ENCODE results near the gene KRI1.
A peak's percentile ranks its signal among the peaks of the same experiment; 100 is the strongest.
"Not testable (repeated sequence)": the region's sequence is repeated elsewhere in the genome, so short reads cannot be mapped to it uniquely, and the experiment has no call there.

The KRI1 gene

DNA sequence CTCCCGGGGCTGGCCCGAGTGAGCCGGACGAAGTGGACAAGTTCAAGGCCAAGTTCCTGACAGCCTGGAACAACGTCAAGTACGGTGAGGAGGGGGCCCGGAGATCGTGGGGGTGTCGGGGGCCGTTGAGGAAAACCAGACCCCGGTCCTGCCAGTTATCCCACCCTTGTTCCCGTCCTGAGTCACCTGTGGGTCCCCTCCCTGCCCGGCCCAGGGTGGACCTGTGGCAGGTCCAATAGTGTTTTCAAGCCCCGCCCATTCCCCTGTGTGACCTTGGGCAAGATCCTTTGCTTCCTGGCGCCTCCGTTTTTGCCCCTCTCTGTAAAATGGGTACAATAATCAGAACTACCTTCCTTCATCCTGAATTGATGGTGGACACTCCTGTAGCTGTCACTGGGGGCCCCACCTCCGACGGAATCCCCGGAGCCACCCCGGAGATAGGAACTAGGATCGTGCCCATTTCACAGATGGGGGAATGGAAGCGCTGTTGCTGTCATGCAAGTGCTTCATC, 21.5 kb downstream of the KRI1 start:
- H3K9me3 ChIP-seq (ENCODE audit: low read length), result no peaks in the 10 kb centered on the region
- peak overlapping the region; percentile 83 to 97 for H3K4me3 ChIP-seq (ENCODE audit: low read depth in 1 of 2, low read length in 2 of 2)
- H3K36me3 ChIP-seq (ENCODE audit: insufficient read depth, low read length), result peaks cover 15% of the 10 kb centered on the region
- peak overlapping the region; percentile 90 for H3K27ac ChIP-seq (ENCODE audit: low read depth, low read length)
- H3K9ac ChIP-seq (ENCODE audit: low read length), result peak overlapping the region; percentile 50
- no peaks in the 10 kb centered on the region for H3K27me3 ChIP-seq (ENCODE audit: control insufficient read depth in 1 of 2, insufficient read depth in 2 of 2, low read length in 2 of 2)
- H3K4me1 ChIP-seq (ENCODE audit: insufficient read depth, low read length), result peaks cover 16% of the 10 kb centered on the region

DNA sequence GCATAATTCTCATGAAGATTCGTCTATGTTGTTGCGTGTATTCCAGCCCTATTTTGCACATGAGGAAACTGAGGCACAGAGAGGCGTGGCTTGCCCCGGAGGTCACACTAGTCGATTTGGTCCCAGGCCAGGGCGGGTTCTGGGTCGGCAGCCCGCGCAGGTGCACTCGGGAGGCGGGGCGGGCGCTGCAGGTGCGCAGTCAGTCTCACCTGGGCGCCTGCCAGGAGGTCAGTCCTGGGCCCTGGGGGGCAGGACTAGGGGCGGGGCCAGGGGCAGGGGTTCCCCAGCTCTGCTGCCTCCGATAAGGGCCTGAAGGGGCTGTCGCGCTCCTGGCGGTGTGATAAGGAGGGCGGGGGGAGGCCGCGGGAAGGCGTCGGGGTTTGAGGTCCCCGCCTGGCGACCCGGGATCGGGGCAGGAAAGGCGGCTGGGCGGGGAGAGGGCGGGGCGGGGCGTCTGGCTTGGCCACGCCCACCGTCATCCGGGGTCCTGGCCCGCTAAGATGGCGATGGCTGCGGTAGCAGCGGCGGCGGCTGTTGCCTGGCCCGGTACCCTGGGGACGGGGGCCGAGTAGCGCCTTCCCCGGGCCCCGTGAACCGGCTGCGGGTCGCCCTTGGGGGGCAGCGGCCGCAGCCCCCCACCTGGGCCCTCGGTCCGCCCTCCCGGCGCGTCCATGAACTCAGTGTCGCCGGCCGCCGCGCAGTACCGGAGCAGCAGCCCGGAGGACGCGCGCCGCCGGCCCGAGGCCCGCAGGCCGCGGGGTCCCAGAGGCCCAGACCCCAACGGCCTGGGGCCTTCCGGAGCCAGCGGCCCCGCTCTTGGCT, 22.2 kb downstream of the KRI1 start, which contains the start of gene ATG4D:
ATG4D (plus strand) TSS at position 485 of the 822 bp plus-strand sequence; CDS start at position 672, 187 bp downstream.
- H3K4me3 ChIP-seq (ENCODE audit: low read depth in 1 of 2, low read length in 2 of 2), result peak within 1 kb of the TSS; percentile 83 to 97
- H3K36me3 ChIP-seq (ENCODE audit: insufficient read depth, low read length), result peaks cover 10% of the 10 kb centered on the region
- H3K9ac ChIP-seq (ENCODE audit: low read length), result peak within 1 kb of the TSS; percentile 50
- no peaks in the 10 kb centered on the region for H3K9me3 ChIP-seq (ENCODE audit: low read length)
- H3K27ac ChIP-seq (ENCODE audit: low read depth, low read length), result peak within 1 kb of the TSS; percentile 90
- peaks cover 16% of the 10 kb centered on the region for H3K4me1 ChIP-seq (ENCODE audit: insufficient read depth, low read length)
- H3K27me3 ChIP-seq (ENCODE audit: control insufficient read depth in 1 of 2, insufficient read depth in 2 of 2, low read length in 2 of 2), result no peaks in the 10 kb centered on the region

GRCh38 chr19:10543059-10543419, 22.8 kb downstream of the KRI1 start:
- H3K36me3 ChIP-seq (ENCODE audit: insufficient read depth, low read length), result peaks cover 4% of the 10 kb centered on the region
- no peaks in the 10 kb centered on the region for H3K27me3 ChIP-seq (ENCODE audit: control insufficient read depth in 1 of 2, insufficient read depth in 2 of 2, low read length in 2 of 2)
- H3K4me1 ChIP-seq (ENCODE audit: insufficient read depth, low read length), result peaks cover 16% of the 10 kb centered on the region
- no peaks in the 10 kb centered on the region for H3K9me3 ChIP-seq (ENCODE audit: low read length)
- no peak overlapping the region for H3K9ac ChIP-seq (ENCODE audit: low read length)
- no peak overlapping the region for H3K27ac ChIP-seq (ENCODE audit: low read depth, low read length)
- H3K4me3 ChIP-seq (ENCODE audit: low read depth in 1 of 2, low read length in 2 of 2), result peak overlapping the region; percentile 83 to 97

DNA sequence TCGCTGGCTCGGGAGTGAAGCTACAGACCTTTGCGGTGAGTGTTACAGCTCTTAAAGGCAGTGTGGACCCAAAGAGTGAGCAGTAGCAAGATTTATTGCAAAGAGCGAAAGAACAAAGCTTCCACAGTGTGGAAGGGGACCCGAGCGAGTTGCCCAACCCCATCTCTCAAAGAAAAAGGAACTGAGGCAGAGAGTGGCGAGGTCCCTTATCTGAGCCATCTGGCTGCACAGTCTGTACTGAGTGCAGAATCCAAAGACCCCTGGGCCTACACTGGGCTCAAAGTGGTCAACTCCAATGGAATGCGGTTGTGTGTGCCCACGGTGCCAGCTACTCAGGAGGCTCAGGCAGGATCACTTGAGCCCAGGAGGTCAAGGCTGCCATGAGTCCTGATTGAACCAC, 26.8 kb downstream of the KRI1 start:
- H3K9me3 ChIP-seq (ENCODE audit: low read length); H3K27ac ChIP-seq (ENCODE audit: low read depth, low read length); H3K9ac ChIP-seq (ENCODE audit: low read length); H3K36me3 ChIP-seq (ENCODE audit: insufficient read depth, low read length); H3K4me3 ChIP-seq (ENCODE audit: low read depth in 1 of 2, low read length in 2 of 2); H3K27me3 ChIP-seq (ENCODE audit: control insufficient read depth in 1 of 2, insufficient read depth in 2 of 2, low read length in 2 of 2); H3K4me1 ChIP-seq (ENCODE audit: insufficient read depth, low read length): not testable (repeated sequence)

GRCh38 chr19:10538204-10538983, 27.4 kb downstream of the KRI1 start:
- H3K4me1 ChIP-seq (ENCODE audit: insufficient read depth, low read length), result peaks cover 5% of the 10 kb centered on the region
- H3K9me3 ChIP-seq (ENCODE audit: low read length), result no peaks in the 10 kb centered on the region
- no peak overlapping the region for H3K9ac ChIP-seq (ENCODE audit: low read length)
- H3K36me3 ChIP-seq (ENCODE audit: insufficient read depth, low read length), result no peaks in the 10 kb centered on the region
- no peaks in the 10 kb centered on the region for H3K27me3 ChIP-seq (ENCODE audit: control insufficient read depth in 1 of 2, insufficient read depth in 2 of 2, low read length in 2 of 2)
- no peak overlapping the region for H3K4me3 ChIP-seq (ENCODE audit: low read depth in 1 of 2, low read length in 2 of 2)
- H3K27ac ChIP-seq (ENCODE audit: low read depth, low read length), result no peak overlapping the region

DNA sequence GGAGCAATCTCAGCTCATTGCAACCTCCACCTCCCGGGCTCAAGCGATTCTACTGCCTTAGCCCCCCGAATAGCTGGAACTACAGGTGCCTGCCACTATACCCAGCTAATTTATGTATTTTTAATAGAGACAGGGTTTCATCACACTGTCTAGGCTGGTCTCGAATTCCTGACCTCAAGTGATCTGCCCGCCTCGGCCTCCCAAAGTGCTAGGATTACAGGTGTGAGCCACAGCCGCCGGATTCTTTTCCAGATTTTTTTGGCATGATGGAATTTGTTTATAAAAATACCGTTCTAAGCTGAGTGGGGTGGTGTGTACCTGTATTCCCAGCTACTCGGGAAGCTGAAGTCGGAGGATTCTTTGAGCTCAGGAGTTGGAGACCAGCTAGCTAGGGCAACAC, 28.1 kb downstream of the KRI1 start:
- no peaks in the 10 kb centered on the region for H3K4me1 ChIP-seq (ENCODE audit: insufficient read depth, low read length)
- no peaks in the 10 kb centered on the region for H3K9me3 ChIP-seq (ENCODE audit: low read length)
- H3K27me3 ChIP-seq (ENCODE audit: control insufficient read depth in 1 of 2, insufficient read depth in 2 of 2, low read length in 2 of 2), result no peaks in the 10 kb centered on the region

DNA sequence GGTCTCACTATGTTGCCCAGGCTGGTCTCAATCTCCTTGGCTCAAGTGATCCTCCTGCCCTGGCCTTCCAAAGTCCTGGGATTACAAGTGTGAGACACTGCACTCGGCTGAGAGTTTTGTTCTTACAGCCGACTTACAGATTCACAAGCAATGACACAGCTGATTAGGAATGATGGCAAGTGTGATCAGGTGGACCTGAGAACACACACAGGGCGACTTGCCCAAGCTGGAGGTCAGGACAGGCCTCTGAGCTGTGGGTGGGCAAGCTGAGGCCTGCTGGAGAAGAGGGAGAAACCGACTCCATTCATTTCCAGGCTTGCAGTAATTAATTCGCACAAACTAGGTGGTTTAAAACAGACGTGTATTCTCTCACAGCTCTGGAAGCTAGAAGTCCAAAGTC, 30.2 kb downstream of the KRI1 start:
- no peak overlapping the region for H3K27ac ChIP-seq (ENCODE audit: low read depth, low read length)
- no peak overlapping the region for H3K9ac ChIP-seq (ENCODE audit: low read length)
- no peaks in the 10 kb centered on the region for H3K9me3 ChIP-seq (ENCODE audit: low read length)
- H3K4me1 ChIP-seq (ENCODE audit: insufficient read depth, low read length), result no peaks in the 10 kb centered on the region
- no peaks in the 10 kb centered on the region for H3K36me3 ChIP-seq (ENCODE audit: insufficient read depth, low read length)
- H3K27me3 ChIP-seq (ENCODE audit: control insufficient read depth in 1 of 2, insufficient read depth in 2 of 2, low read length in 2 of 2), result no peaks in the 10 kb centered on the region
- no peak overlapping the region for H3K4me3 ChIP-seq (ENCODE audit: low read depth in 1 of 2, low read length in 2 of 2)

More for the DNA sequence above, 28.1 kb downstream of the KRI1 start:
- Histone ChIP-seq H3K9ac (ENCODE audit: low read length) (no peak overlapping the region), H3K36me3 (ENCODE audit: insufficient read depth, low read length) (no peaks in the 10 kb centered on the region), H3K27ac (ENCODE audit: low read depth, low read length) (no peak overlapping the region), H3K4me3 (ENCODE audit: low read depth in 1 of 2, low read length in 2 of 2) (no peak overlapping the region)

GRCh38 chr19:10533646-10534386, 32.0 kb downstream of the KRI1 start:
- Histone ChIP-seq H3K4me3 (ENCODE audit: low read depth in 1 of 2, low read length in 2 of 2) (no peak overlapping the region), H3K4me1 (ENCODE audit: insufficient read depth, low read length) (no peaks in the 10 kb centered on the region), H3K27ac (ENCODE audit: low read depth, low read length) (no peak overlapping the region), H3K27me3 (ENCODE audit: control insufficient read depth in 1 of 2, insufficient read depth in 2 of 2, low read length in 2 of 2) (no peaks in the 10 kb centered on the region), H3K36me3 (ENCODE audit: insufficient read depth, low read length) (no peaks in the 10 kb centered on the region), H3K9me3 (ENCODE audit: low read length) (no peaks in the 10 kb centered on the region), H3K9ac (ENCODE audit: low read length) (no peak overlapping the region)

DNA sequence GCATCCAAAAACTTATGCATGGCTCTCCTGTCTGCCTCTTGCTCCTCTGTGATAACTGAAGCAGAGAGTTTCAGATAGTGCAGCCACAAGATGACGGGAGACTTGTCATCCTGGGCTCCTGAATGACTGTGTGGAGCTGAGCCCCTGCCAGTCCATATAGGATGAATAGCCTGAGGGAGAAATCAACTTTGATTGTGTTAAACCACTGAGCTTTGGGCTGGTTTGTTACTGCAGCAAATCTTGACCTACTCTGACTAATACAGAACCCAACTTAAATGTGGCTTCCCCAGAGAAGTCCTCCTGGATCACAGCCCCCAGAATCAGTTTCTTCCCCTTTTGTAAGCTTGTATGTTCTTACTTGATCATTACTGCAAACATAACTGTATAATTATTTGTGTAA, 33.4 kb downstream of the KRI1 start:
- H3K4me1 ChIP-seq (ENCODE audit: insufficient read depth, low read length), result no peaks in the 10 kb centered on the region
- no peaks in the 10 kb centered on the region for H3K27me3 ChIP-seq (ENCODE audit: control insufficient read depth in 1 of 2, insufficient read depth in 2 of 2, low read length in 2 of 2)
- H3K9me3 ChIP-seq (ENCODE audit: low read length), result no peaks in the 10 kb centered on the region
- H3K9ac ChIP-seq (ENCODE audit: low read length), result no peak overlapping the region
- no peak overlapping the region for H3K4me3 ChIP-seq (ENCODE audit: low read depth in 1 of 2, low read length in 2 of 2)
- H3K36me3 ChIP-seq (ENCODE audit: insufficient read depth, low read length), result no peaks in the 10 kb centered on the region
- no peak overlapping the region for H3K27ac ChIP-seq (ENCODE audit: low read depth, low read length)

GRCh38 chr19:10526887-10527286, 38.9 kb downstream of the KRI1 start:
- H3K27ac ChIP-seq (ENCODE audit: low read depth, low read length); H3K9ac ChIP-seq (ENCODE audit: low read length); H3K36me3 ChIP-seq (ENCODE audit: insufficient read depth, low read length): not testable (repeated sequence)

DNA sequence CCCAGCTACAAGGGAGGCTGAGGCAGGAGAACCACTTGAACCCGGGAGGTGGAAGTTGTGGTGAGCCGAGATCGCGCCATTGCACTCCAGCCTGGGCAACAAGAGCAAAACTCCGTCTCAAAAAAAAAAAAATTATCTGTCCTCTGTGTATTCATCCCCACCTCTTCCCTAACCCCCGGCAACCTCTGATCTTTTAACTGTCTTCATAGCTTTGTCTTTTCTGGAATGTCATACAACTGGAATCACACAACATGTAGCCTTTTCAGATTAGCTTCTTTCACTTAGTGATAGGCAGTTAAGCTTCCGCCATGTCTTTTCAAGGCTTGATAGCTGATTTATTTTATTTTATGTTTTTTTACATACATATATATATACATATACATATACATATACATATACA, 40.2 kb downstream of the KRI1 start:
- Histone ChIP-seq H3K36me3 (ENCODE audit: insufficient read depth, low read length) (no peaks in the 10 kb centered on the region), H3K9ac (ENCODE audit: low read length) (no peak overlapping the region), H3K27ac (ENCODE audit: low read depth, low read length) (no peak overlapping the region), H3K4me3 (ENCODE audit: low read depth in 1 of 2, low read length in 2 of 2) (no peak overlapping the region), H3K27me3 (ENCODE audit: control insufficient read depth in 1 of 2, insufficient read depth in 2 of 2, low read length in 2 of 2) (no peaks in the 10 kb centered on the region), H3K9me3 (ENCODE audit: low read length) (no peaks in the 10 kb centered on the region), H3K4me1 (ENCODE audit: insufficient read depth, low read length) (no peaks in the 10 kb centered on the region)

More at GRCh38 chr19:10526887-10527286, 38.9 kb downstream of the KRI1 start:
- not testable (repeated sequence) for H3K27me3 ChIP-seq (ENCODE audit: control insufficient read depth in 1 of 2, insufficient read depth in 2 of 2, low read length in 2 of 2); H3K9me3 ChIP-seq (ENCODE audit: low read length); H3K4me3 ChIP-seq (ENCODE audit: low read depth in 1 of 2, low read length in 2 of 2); H3K4me1 ChIP-seq (ENCODE audit: insufficient read depth, low read length)
